Testis (tissue), 2 donors: ENCODE data around the gene KCP.

Experiments
- POLR2A ChIP-seq: fragments of 450-650 bp; IDR thresholded peaks from one replicate; pipeline ENCODE4 v1.6.1; 2017; ENCODE audit warnings: antibody characterized with exemption, mild to moderate bottlenecking, moderate library complexity
- TF ChIP-seq, protein P1 (sequence below), 3 experiments: fragments of 450-650 bp in 2 of 3; fragments of 200-600 bp in 1 of 3; sonication (generic) in 1 of 3; IDR thresholded peaks; one replicate each; pipeline ENCODE4 v1.5.1; 2016 to 2019; ENCODE audit warnings: antibody characterized with exemption in 3 of 3, mild to moderate bottlenecking in 2 of 3, moderate library complexity in 1 of 3

DNA sequence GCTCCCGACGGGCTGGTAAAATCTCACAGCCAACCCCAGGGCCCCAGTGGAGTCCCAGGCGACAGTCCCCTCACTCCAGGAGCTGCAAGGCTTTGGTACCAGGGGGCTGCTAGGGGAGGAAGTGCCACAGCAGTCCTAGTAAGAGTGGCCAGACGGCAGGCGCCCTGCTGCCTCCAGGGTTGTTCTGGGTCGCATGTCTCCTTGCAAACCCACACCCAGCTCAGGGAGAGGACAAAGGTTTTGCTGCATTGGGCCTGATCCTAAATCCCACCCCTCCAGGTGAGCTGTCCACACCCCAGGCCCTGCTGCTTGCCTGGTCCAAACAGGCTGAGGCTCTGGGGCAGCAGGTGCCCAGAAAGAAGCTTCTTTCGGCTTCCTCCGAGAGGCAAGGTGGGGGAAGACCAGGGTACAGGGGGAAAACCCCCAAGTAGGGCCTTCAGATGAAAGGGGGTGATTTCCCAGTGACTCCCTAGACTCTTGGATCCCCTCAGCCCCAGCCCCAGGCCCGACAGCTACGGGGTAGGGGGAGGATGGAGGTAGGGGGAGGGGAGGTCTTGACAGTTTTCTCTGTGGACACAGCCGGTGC, 4.2 kb upstream of the KCP start:
- TF ChIP-seq, protein P1, sequence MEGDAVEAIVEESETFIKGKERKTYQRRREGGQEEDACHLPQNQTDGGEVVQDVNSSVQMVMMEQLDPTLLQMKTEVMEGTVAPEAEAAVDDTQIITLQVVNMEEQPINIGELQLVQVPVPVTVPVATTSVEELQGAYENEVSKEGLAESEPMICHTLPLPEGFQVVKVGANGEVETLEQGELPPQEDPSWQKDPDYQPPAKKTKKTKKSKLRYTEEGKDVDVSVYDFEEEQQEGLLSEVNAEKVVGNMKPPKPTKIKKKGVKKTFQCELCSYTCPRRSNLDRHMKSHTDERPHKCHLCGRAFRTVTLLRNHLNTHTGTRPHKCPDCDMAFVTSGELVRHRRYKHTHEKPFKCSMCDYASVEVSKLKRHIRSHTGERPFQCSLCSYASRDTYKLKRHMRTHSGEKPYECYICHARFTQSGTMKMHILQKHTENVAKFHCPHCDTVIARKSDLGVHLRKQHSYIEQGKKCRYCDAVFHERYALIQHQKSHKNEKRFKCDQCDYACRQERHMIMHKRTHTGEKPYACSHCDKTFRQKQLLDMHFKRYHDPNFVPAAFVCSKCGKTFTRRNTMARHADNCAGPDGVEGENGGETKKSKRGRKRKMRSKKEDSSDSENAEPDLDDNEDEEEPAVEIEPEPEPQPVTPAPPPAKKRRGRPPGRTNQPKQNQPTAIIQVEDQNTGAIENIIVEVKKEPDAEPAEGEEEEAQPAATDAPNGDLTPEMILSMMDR (IDR thresholded peaks at IDR 0.05) = no peak
- no peak for TF ChIP-seq POLR2A
